ENCODE results near the gene WNT2.

Gene WNT2

GRCh38 chr7:117322741-117323304, at the start of gene WNT2:
Gene WNT2 (minus strand): TSS chr7:117323058. CDS start chr7:117322989, 69 bp downstream.
- DNase-seq (ENCODE audit: low spot score): peak; percentile 33

- no peak for DNase-seq (ENCODE audit: low spot score)
Measured at GRCh38 chr7:117372073-117372472, 49.2 kb upstream of the WNT2 start.

GRCh38 chr7:117364339-117365080, 41.7 kb upstream of the WNT2 start:
- no peak for DNase-seq (ENCODE audit: low spot score)

DNA sequence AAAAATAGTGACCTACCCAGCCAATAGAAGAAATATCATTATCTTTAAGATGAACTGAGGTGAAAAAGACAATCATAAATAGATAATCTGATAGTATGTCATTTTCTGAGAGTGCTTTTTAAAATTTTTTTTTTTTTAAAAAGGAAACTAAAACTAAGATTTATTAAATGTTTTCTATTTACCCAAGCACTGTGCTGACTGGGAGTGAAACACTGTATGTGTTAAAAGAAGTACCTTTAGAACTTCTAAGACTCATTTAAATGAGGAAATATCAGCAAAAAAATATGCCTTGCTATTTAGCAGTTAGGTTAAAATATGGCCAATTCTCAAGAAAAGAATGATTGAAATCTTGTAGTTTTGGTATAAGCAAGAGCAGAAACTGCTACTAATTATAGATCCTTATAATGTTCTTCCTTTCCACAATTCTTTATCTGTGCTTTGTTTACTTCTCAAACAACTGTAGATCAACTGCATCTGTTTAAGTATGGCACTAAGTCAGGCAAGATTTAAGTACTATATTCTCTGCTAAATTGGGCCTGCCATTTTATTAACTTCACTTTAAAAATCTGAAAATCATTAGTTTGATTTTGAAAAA, 39.5 kb upstream of the WNT2 start:
- DNase-seq (ENCODE audit: low spot score): no peak

DNA sequence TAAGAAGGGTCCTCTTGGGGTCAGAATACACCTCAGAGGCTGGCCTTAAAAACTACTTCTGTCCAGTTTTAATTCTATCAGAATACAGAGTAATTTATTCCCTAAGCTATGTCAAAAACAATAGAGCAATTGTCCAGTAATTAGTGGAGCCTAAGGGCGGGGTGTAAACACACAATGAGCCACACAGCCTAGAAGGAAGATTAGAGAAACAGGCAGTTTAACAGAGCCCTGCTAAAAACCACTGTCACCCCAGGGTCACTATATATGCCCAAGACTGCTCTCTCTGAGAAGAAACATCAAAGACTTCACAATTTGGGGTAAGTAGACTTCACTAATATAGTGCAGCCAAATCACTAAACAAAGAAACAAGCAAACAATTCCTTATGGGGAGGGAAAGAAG, 27.2 kb upstream of the WNT2 start:
- DNase-seq (ENCODE audit: low spot score): no peak

GRCh38 chr7:117349570-117349969, 26.7 kb upstream of the WNT2 start:
- DNase-seq (ENCODE audit: low spot score): no peak

- no peak for DNase-seq (ENCODE audit: low spot score)
Measured at GRCh38 chr7:117347962-117348672, 25.3 kb upstream of the WNT2 start.

- no peak for DNase-seq (ENCODE audit: low spot score)
Measured at GRCh38 chr7:117347480-117347879, 24.6 kb upstream of the WNT2 start.

DNA sequence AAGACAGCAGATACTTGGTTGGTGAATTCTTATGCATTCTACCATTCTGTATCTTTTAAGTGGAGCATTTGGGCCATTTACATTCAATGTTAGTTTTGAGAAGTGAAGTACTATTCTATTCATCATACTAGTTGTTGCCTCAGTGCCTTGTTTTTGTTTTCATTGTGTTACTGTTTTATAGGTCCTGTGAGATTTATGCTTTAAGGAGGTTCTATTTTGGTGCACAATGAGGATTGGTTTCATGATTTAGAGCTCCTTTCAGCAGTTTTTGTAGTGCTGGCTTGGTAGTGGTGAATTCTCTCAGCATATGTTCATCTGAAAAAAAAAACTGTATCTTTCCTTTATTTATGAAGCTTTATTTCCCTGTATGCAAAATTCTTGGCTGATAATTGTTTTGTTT, 23.3 kb upstream of the WNT2 start:
- DNase-seq (ENCODE audit: low spot score): no peak

- no peak for DNase-seq (ENCODE audit: low spot score)
Measured at GRCh38 chr7:117338020-117338419, 15.2 kb upstream of the WNT2 start.

- no peak for DNase-seq (ENCODE audit: low spot score)
Measured at GRCh38 chr7:117333168-117333567, 10.3 kb upstream of the WNT2 start.

GRCh38 chr7:117332031-117332430, 9.2 kb upstream of the WNT2 start:
- no peak for DNase-seq (ENCODE audit: low spot score)

DNA sequence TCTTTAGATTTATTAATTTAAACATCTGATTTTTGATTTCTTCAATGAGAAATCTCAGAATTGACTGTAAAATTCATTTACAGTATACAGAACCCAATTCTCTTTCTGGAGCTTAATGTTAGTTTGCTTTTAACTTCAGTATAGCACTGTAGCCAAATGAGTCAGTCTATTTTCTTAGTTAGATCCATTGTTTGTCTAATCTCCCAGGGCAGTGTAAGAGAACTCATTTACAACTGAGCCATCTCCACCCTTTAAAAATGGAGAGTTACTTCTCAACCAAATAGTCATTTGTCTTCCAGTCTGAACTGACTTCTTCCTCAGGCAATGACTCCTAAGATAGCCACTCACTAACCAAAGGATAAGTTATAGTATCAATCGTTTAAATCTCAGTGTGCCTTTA, 3.0 kb upstream of the WNT2 start:
- no peak for DNase-seq (ENCODE audit: low spot score)

- DNase-seq (ENCODE audit: low spot score): no peak
Measured at GRCh38 chr7:117324960-117325359, 2.1 kb upstream of the WNT2 start.

GRCh38 chr7:117323851-117324711, 1.2 kb upstream of the WNT2 start:
- peak; percentile 54 for DNase-seq (ENCODE audit: low spot score)

GRCh38 chr7:117323305-117323850, 520 bp upstream of the WNT2 start:
- peak; percentile 16 for DNase-seq (ENCODE audit: low spot score)

DNA sequence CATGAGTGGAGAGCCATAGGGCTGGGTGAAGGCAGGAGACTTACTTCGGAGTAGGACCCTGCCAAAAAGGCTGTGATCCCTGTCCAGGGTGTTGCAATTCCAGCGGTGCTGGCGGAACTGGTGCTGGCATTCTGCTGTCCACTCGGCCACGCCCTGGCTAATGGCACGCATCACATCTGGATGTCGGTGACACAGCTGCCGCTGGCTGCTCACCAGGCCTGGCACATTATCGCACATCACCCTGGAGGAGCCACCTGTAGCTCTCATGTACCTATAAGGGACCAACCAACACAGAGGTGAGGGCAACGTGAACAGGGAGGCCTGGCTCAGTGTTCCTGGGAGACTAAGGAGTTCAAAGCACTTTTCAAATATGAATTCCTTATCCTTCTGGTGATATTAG, 2.3 kb downstream of the WNT2 start:
- DNase-seq (ENCODE audit: low spot score): no peak

- DNase-seq (ENCODE audit: low spot score): no peak
Measured at GRCh38 chr7:117319181-117319580, 3.7 kb downstream of the WNT2 start.

DNA sequence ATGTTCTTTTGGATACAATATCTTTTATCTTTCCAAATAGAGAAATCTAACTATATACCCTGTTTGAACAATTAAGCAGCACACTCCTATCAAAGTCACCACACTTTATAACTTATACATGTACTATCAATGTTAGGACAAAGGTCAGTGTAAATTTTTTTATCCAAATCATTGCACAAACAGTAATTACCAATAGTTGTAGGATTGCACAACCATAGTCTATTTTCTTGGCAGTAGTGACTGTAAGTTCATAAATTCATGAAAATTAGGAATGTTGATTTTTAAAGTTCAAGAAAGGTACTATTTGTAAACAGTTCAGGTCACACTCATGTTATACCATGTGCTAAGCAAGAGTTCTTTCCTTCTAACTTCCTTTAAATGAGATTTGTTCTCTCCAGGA, 9.3 kb downstream of the WNT2 start:
- DNase-seq (ENCODE audit: low spot score): no peak

DNA sequence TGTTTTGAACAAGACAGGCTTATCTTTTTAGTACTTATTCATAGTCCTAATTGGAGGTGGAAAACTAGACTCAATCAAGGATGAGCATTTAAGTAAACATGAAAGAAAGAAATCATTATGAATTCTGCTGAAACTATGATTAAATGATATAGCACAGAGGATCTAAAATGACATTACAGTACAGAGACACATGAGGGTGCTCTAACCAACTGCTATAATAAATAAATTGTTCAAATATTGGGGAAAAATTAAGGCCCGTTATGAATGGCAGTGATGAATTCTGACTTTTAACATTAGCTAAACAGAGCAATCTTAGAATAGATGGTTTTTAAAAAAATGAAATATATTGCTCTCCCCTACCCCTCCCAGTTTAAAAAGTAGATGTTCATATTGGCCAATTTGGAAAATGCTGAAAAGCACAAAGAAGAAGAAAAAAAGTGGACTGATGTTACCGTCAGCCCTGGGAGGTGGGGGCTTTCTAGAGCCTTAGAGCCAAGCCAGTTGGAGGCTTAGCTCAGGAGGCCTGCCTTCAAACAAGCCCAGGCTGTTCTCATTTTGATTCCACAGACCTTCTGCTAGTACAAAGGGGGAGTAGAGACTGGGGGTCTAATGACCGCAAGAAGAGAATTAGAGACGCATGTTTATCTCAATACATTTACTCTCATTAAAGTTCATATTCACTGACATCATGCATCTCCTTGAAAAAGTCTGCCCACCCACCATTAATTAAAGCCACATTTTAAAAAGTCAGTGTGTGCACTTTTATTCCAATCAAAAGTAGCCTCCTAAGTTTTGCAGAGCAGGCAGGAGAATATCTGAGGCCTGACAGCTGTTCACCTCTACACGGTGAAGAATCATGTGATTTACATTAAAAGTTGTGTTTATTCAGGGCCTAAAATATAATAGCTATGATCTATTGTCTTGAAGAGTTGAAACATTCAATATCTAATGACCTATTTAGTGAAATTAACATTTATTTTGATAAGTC, 10.0 kb downstream of the WNT2 start:
- no peak for DNase-seq (ENCODE audit: low spot score)

Data from iPS-NIHi11 (cell line).